ENCODE measurements around the gene FBXO30.
A peak's percentile ranks its signal among the peaks of the same experiment; 100 is the strongest.

FBXO30 gene

GRCh38 chr6:145818796-145819195, 4.2 kb upstream of the FBXO30 start:
- DNase-seq: no peak

GRCh38 chr6:145816392-145816791, 1.8 kb upstream of the FBXO30 start:
- no peak for DNase-seq

- DNase-seq: peak in 20 of 56 donors; percentile 5 to 66 (median 43)
Measured at GRCh38 chr6:145815309-145816274, 997 bp upstream of the FBXO30 start.

- peak in 19 of 56 donors; percentile 4 to 72 (median 31) for DNase-seq
Measured at GRCh38 chr6:145814035-145814500, 527 bp downstream of the FBXO30 start.

- DNase-seq: no peak
Measured at GRCh38 chr6:145813285-145814034, 1.1 kb downstream of the FBXO30 start.

GRCh38 chr6:145811741-145812140, 2.9 kb downstream of the FBXO30 start:
- no peak for DNase-seq

GRCh38 chr6:145809785-145810184, 4.8 kb downstream of the FBXO30 start:
- DNase-seq: no peak

GRCh38 chr6:145809211-145809610, 5.4 kb downstream of the FBXO30 start:
- no peak for DNase-seq

GRCh38 chr6:145808239-145808638, 6.4 kb downstream of the FBXO30 start:
- DNase-seq: no peak

GRCh38 chr6:145802141-145802540, 12.5 kb downstream of the FBXO30 start:
- no peak for DNase-seq

GRCh38 chr6:145801021-145801420, 13.6 kb downstream of the FBXO30 start:
- no peak for DNase-seq

- DNase-seq: no peak
Measured at GRCh38 chr6:145798530-145798929, 16.1 kb downstream of the FBXO30 start.

GRCh38 chr6:145789443-145789842, 25.2 kb downstream of the FBXO30 start:
- DNase-seq: no peak

GRCh38 chr6:145787688-145788087, 26.9 kb downstream of the FBXO30 start:
- no peak for DNase-seq

GRCh38 chr6:145784683-145785082, 29.9 kb downstream of the FBXO30 start:
- DNase-seq: no peak

- DNase-seq: no peak
Measured at GRCh38 chr6:145783796-145784195, 30.8 kb downstream of the FBXO30 start.

GRCh38 chr6:145772846-145773245, 41.7 kb downstream of the FBXO30 start:
- no peak for DNase-seq

- DNase-seq: no peak
Measured at GRCh38 chr6:145765449-145765848, 49.1 kb downstream of the FBXO30 start.

GRCh38 chr6:145763742-145764141, 50.9 kb downstream of the FBXO30 start:
- DNase-seq: no peak

GRCh38 chr6:145761584-145761983, 53.0 kb downstream of the FBXO30 start:
- DNase-seq: no peak

- DNase-seq: no peak
Measured at GRCh38 chr6:145758113-145758512, 56.5 kb downstream of the FBXO30 start.

- DNase-seq: no peak
Measured at GRCh38 chr6:145756170-145756662, 58.4 kb downstream of the FBXO30 start.

Data from amygdala (tissue), 56 donors.